Natural killer cell treated with Interleukin-12 subunit alpha and Interleukin-12 subunit beta and Interleukin-15 and Interleukin-18, amount 100 ng/mL, for 72 hours (primary cell): ENCODE data around the gene OR14I1. TPM values are rescaled to one million over a fixed set of nuclear protein-coding genes. Genes with fewer than 3 reads are reported as not detected.
"Not testable (repeated sequence)": the region's sequence is repeated elsewhere in the genome, so short reads cannot be mapped to it uniquely, and the experiment has no call there.

Source experiments
- ATAC-seq, 2 donors: fragments of 150-1000 bp; cut with Tn5 transposase in 1 of 2; sonication (Bioruptor Pico), chemical (Tn5 transposase) in 1 of 2; 2 replicates each; pipeline ENCODE4 v1.10.0; 2021
- DNase-seq: peaks from one replicate; pipeline ENCODE4 v3.0.0; 2022; ENCODE audit warnings: low spot score
- H3K27ac Mint-ChIP-seq, 2 donors: 1 replicate in 1 of 2; 2 replicates in 1 of 2; pipeline ENCODE4 v1.8.0; 2022; ENCODE audit warnings: mixed read lengths in 2 of 2, mild to moderate bottlenecking in 1 of 2, moderate library complexity in 1 of 2
- H3K27me3 Mint-ChIP-seq, 2 donors: 1 replicate in 1 of 2; 2 replicates in 1 of 2; pipeline ENCODE4 v1.8.0; 2022; ENCODE audit warnings: mixed read lengths in 2 of 2
- H3K36me3 Mint-ChIP-seq: one replicate; pipeline ENCODE4 v1.8.0; 2022; ENCODE audit warnings: mixed read lengths
- H3K4me1 Mint-ChIP-seq, 2 donors: 1 replicate in 1 of 2; 2 replicates in 1 of 2; pipeline ENCODE4 v1.8.0; 2022; ENCODE audit warnings: low read depth in 2 of 2, mixed read lengths in 2 of 2, mild to moderate bottlenecking in 1 of 2
- H3K4me3 Mint-ChIP-seq: one replicate; pipeline ENCODE4 v1.8.0; 2022; ENCODE audit warnings: mixed read lengths
- H3K9me3 Mint-ChIP-seq: 2 replicates; pipeline ENCODE4 v1.8.0; 2022; ENCODE audit warnings: mixed read lengths
- total RNA-seq, 2 donors: library from RNA; stranded (reverse); gene quantifications; one replicate each; pipeline ENCODE4 v1.2.3, GENCODE V29; 2022

Gene OR14I1
- total RNA-seq, 2 donors from 2014 or later, result not detected

- Mint-ChIP-seq H3K27me3 (peaks cover 6 to 10% of the 10 kb centered on the region in 2 donors), H3K36me3 (no peaks in the 10 kb centered on the region), H3K9me3 (no peaks in the 10 kb centered on the region), H3K27ac (no peak overlapping the region), H3K4me3 (no peak overlapping the region), H3K4me1 (no peaks in the 10 kb centered on the region)
- DNase-seq (no peak), ATAC-seq (no peak)
Measured at GRCh38 chr1:248703674-248704073, 1.1 kb upstream of the OR14I1 start.

- no peaks in the 10 kb centered on the region for H3K9me3 Mint-ChIP-seq
- H3K36me3 Mint-ChIP-seq, result no peaks in the 10 kb centered on the region
- no peak for ATAC-seq
- H3K27ac Mint-ChIP-seq, result no peak overlapping the region
- peaks cover 8 to 19% of the 10 kb centered on the region in 2 donors for H3K27me3 Mint-ChIP-seq
- H3K4me1 Mint-ChIP-seq, result no peaks in the 10 kb centered on the region
- no peak for DNase-seq
- no peak overlapping the region for H3K4me3 Mint-ChIP-seq
Measured at GRCh38 chr1:248699099-248699498, 3.5 kb downstream of the OR14I1 start.

GRCh38 chr1:248697907-248698306 lies 4.7 kb downstream of the OR14I1 start:
- H3K36me3 Mint-ChIP-seq, result no peaks in the 10 kb centered on the region
- no peak overlapping the region for H3K4me3 Mint-ChIP-seq
- ATAC-seq (no peak), DNase-seq (no peak)
- no peaks in the 10 kb centered on the region for H3K4me1 Mint-ChIP-seq
- H3K27me3 Mint-ChIP-seq, result peaks cover 8 to 19% of the 10 kb centered on the region in 2 donors
- no peak overlapping the region for H3K27ac Mint-ChIP-seq
- H3K9me3 Mint-ChIP-seq, result no peaks in the 10 kb centered on the region

- no peak overlapping the region for H3K27ac Mint-ChIP-seq
- no peak for DNase-seq
- no peak for ATAC-seq
- no peaks in the 10 kb centered on the region for H3K4me1 Mint-ChIP-seq
- peaks cover 14 to 26% of the 10 kb centered on the region in 2 donors for H3K27me3 Mint-ChIP-seq
- no peaks in the 10 kb centered on the region for H3K36me3 Mint-ChIP-seq
- peaks cover 5% of the 10 kb centered on the region for H3K9me3 Mint-ChIP-seq
- no peak overlapping the region for H3K4me3 Mint-ChIP-seq
Measured at GRCh38 chr1:248696774-248697173, 5.8 kb downstream of the OR14I1 start.

- Mint-ChIP-seq H3K9me3 (peaks cover 5% of the 10 kb centered on the region), H3K4me3 (no peak overlapping the region), H3K27ac (no peak overlapping the region), H3K4me1 (no peaks in the 10 kb centered on the region), H3K36me3 (no peaks in the 10 kb centered on the region), H3K27me3 (peaks cover 14 to 26% of the 10 kb centered on the region in 2 donors)
- ATAC-seq (no peak), DNase-seq (no peak)
Measured at GRCh38 chr1:248696261-248696660, 6.3 kb downstream of the OR14I1 start.

- no peak for ATAC-seq
- H3K9me3 Mint-ChIP-seq, result peaks cover 5% of the 10 kb centered on the region
- no peaks in the 10 kb centered on the region for H3K4me1 Mint-ChIP-seq
- DNase-seq, result no peak
- no peaks in the 10 kb centered on the region for H3K36me3 Mint-ChIP-seq
- H3K27ac Mint-ChIP-seq, result no peak overlapping the region
- H3K27me3 Mint-ChIP-seq, result peaks cover 14 to 26% of the 10 kb centered on the region in 2 donors
- no peak overlapping the region for H3K4me3 Mint-ChIP-seq
Measured at GRCh38 chr1:248695451-248696132, 7.0 kb downstream of the OR14I1 start.

- Mint-ChIP-seq H3K9me3 (peaks cover 11% of the 10 kb centered on the region), H3K4me1 (peaks cover 0 to 4% of the 10 kb centered on the region in 2 donors), H3K27ac (no peak overlapping the region), H3K4me3 (no peak overlapping the region), H3K27me3 (peaks cover 19 to 32% of the 10 kb centered on the region in 2 donors), H3K36me3 (peaks cover 7% of the 10 kb centered on the region)
- ATAC-seq, result peak; percentile 24 to 27
- DNase-seq, result no peak
Measured at GRCh38 chr1:248691567-248692155, 10.9 kb downstream of the OR14I1 start.

- H3K27me3 Mint-ChIP-seq, result peaks cover 24 to 35% of the 10 kb centered on the region in 2 donors
- H3K27ac Mint-ChIP-seq, result no peak overlapping the region
- H3K36me3 Mint-ChIP-seq, result peaks cover 7% of the 10 kb centered on the region
- DNase-seq (no peak), ATAC-seq (no peak)
- peaks cover 2 to 5% of the 10 kb centered on the region in 2 donors for H3K4me1 Mint-ChIP-seq
- H3K4me3 Mint-ChIP-seq, result no peak overlapping the region
- peaks cover 11% of the 10 kb centered on the region for H3K9me3 Mint-ChIP-seq
Measured at GRCh38 chr1:248688527-248689298, 13.9 kb downstream of the OR14I1 start.

GRCh38 chr1:248686815-248687214 lies 15.8 kb downstream of the OR14I1 start:
- no peak overlapping the region for H3K27ac Mint-ChIP-seq
- DNase-seq, result no peak
- peaks cover 2 to 5% of the 10 kb centered on the region in 2 donors for H3K4me1 Mint-ChIP-seq
- peaks cover 7% of the 10 kb centered on the region for H3K36me3 Mint-ChIP-seq
- no peak overlapping the region for H3K4me3 Mint-ChIP-seq
- peaks cover 20 to 31% of the 10 kb centered on the region in 2 donors for H3K27me3 Mint-ChIP-seq
- H3K9me3 Mint-ChIP-seq, result peaks cover 6% of the 10 kb centered on the region
- ATAC-seq, result no peak

GRCh38 chr1:248681651-248682050 lies 20.9 kb downstream of the OR14I1 start:
- ATAC-seq (peak in 1 of 2 donors; percentile 43), DNase-seq (no peak)
- no peaks in the 10 kb centered on the region for H3K36me3 Mint-ChIP-seq
- no peak overlapping the region for H3K4me3 Mint-ChIP-seq
- H3K27me3 Mint-ChIP-seq, result peaks cover 14 to 31% of the 10 kb centered on the region in 2 donors
- no peaks in the 10 kb centered on the region for H3K9me3 Mint-ChIP-seq
- H3K27ac Mint-ChIP-seq, result no peak overlapping the region
- H3K4me1 Mint-ChIP-seq, result peaks cover under 1 to 2% of the 10 kb centered on the region in 2 donors

GRCh38 chr1:248670003-248670402 lies 32.6 kb downstream of the OR14I1 start:
- Mint-ChIP-seq H3K27ac (no peak overlapping the region), H3K36me3 (peaks cover 4% of the 10 kb centered on the region), H3K9me3 (no peaks in the 10 kb centered on the region), H3K4me3 (no peak overlapping the region), H3K4me1 (no peaks in the 10 kb centered on the region), H3K27me3 (no peaks in the 10 kb centered on the region)
- DNase-seq (no peak), ATAC-seq (no peak)

GRCh38 chr1:248663453-248664328 lies 38.9 kb downstream of the OR14I1 start:
- not testable (repeated sequence) for DNase-seq, H3K27ac Mint-ChIP-seq, H3K9me3 Mint-ChIP-seq, H3K4me3 Mint-ChIP-seq, ATAC-seq, H3K36me3 Mint-ChIP-seq, H3K4me1 Mint-ChIP-seq
- peaks cover 14 to 27% of the 10 kb centered on the region in 2 donors for H3K27me3 Mint-ChIP-seq

- H3K27me3 Mint-ChIP-seq, result peaks cover 8 to 16% of the 10 kb centered on the region in 2 donors
- not testable (repeated sequence) for H3K9me3 Mint-ChIP-seq, H3K36me3 Mint-ChIP-seq, H3K27ac Mint-ChIP-seq, ATAC-seq, H3K4me3 Mint-ChIP-seq, DNase-seq, H3K4me1 Mint-ChIP-seq
Measured at GRCh38 chr1:248656797-248657196, 45.8 kb downstream of the OR14I1 start.
